Esophagus squamous epithelium (tissue), 4 donors: ENCODE data around the gene CACNG4.

Experiments
- POLR2A ChIP-seq, 4 donors: fragments of 450-650 bp; IDR thresholded peaks; one replicate each; pipeline ENCODE4 v1.6.1; 2017; ENCODE audit warnings: antibody characterized with exemption in 4 of 4, mild to moderate bottlenecking in 4 of 4, moderate library complexity in 3 of 4
- TF ChIP-seq, protein P1 (sequence below), 6 experiments: fragments of 450-650 bp in 4 of 6; fragments of 200-600 bp in 2 of 6; sonication (generic) in 2 of 6; IDR thresholded peaks; one replicate each; pipeline ENCODE4 v1.5.1; 2016 to 2019; ENCODE audit warnings: antibody characterized with exemption in 6 of 6, mild to moderate bottlenecking in 4 of 6, moderate library complexity in 4 of 6

DNA sequence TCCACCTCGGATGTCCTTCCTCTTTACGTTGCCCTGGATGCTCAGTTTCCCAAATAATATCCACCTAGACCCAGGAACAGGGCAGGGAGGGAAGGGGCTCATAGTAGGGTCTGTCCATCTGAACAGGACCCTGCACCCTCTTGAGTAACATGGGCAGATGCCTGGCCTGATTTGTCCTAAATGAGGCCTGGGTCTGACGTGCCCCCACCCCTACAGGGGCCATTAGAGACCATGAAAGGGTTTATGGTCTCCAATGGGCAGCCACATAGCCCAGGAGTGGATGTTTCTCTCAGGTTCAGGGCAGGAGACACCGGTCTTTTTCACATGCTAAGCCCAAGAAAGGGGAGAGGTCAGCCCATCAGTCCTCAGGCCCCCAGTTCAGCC lies 86.6 kb downstream of the CACNG4 start:
- TF ChIP-seq, protein P1, sequence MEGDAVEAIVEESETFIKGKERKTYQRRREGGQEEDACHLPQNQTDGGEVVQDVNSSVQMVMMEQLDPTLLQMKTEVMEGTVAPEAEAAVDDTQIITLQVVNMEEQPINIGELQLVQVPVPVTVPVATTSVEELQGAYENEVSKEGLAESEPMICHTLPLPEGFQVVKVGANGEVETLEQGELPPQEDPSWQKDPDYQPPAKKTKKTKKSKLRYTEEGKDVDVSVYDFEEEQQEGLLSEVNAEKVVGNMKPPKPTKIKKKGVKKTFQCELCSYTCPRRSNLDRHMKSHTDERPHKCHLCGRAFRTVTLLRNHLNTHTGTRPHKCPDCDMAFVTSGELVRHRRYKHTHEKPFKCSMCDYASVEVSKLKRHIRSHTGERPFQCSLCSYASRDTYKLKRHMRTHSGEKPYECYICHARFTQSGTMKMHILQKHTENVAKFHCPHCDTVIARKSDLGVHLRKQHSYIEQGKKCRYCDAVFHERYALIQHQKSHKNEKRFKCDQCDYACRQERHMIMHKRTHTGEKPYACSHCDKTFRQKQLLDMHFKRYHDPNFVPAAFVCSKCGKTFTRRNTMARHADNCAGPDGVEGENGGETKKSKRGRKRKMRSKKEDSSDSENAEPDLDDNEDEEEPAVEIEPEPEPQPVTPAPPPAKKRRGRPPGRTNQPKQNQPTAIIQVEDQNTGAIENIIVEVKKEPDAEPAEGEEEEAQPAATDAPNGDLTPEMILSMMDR (IDR thresholded peaks at IDR 0.05) = no peak
- no peak for TF ChIP-seq POLR2A (IDR thresholded peaks at IDR 0.05)
